Measurements from ENCODE around the gene ADGRL2.

Gene ADGRL2

GRCh38 chr1:81802457-81802706, 1.6 kb downstream of the ADGRL2 start:
- Mint-ChIP-seq H3K4me1 (peaks cover 18% of the 10 kb centered on the region), H3K27me3 (peaks cover 40% of the 10 kb centered on the region), H3K27ac (no peak overlapping the region), H3K9me3 (no peaks in the 10 kb centered on the region), H3K4me3 (peak overlapping the region; percentile 51), H3K36me3 (no peaks in the 10 kb centered on the region)
- no peak for ATAC-seq

GRCh38 chr1:81802707-81803430, 2.1 kb downstream of the ADGRL2 start:
- no peaks in the 10 kb centered on the region for H3K9me3 Mint-ChIP-seq
- peaks cover 18% of the 10 kb centered on the region for H3K4me1 Mint-ChIP-seq
- peak overlapping the region; percentile 51 for H3K4me3 Mint-ChIP-seq
- no peak overlapping the region for H3K27ac Mint-ChIP-seq
- ATAC-seq, result peak; percentile 31
- no peaks in the 10 kb centered on the region for H3K36me3 Mint-ChIP-seq
- H3K27me3 Mint-ChIP-seq, result peaks cover 40% of the 10 kb centered on the region

GRCh38 chr1:81803431-81804110, 2.8 kb downstream of the ADGRL2 start:
- H3K4me1 Mint-ChIP-seq, result peaks cover 18% of the 10 kb centered on the region
- H3K4me3 Mint-ChIP-seq, result no peak overlapping the region
- no peaks in the 10 kb centered on the region for H3K9me3 Mint-ChIP-seq
- H3K27ac Mint-ChIP-seq, result no peak overlapping the region
- H3K36me3 Mint-ChIP-seq, result no peaks in the 10 kb centered on the region
- H3K27me3 Mint-ChIP-seq, result peaks cover 40% of the 10 kb centered on the region
- ATAC-seq, result no peak

- no peak overlapping the region for H3K27ac Mint-ChIP-seq
- no peaks in the 10 kb centered on the region for H3K9me3 Mint-ChIP-seq
- H3K27me3 Mint-ChIP-seq, result peaks cover 40% of the 10 kb centered on the region
- no peaks in the 10 kb centered on the region for H3K36me3 Mint-ChIP-seq
- ATAC-seq, result no peak
- H3K4me1 Mint-ChIP-seq, result peaks cover 18% of the 10 kb centered on the region
- no peak overlapping the region for H3K4me3 Mint-ChIP-seq
Measured at GRCh38 chr1:81804312-81804711, 3.6 kb downstream of the ADGRL2 start.

- no peak overlapping the region for H3K27ac Mint-ChIP-seq
- H3K27me3 Mint-ChIP-seq, result peaks cover 30% of the 10 kb centered on the region
- H3K4me1 Mint-ChIP-seq, result peaks cover 12% of the 10 kb centered on the region
- ATAC-seq, result no peak
- no peaks in the 10 kb centered on the region for H3K9me3 Mint-ChIP-seq
- H3K36me3 Mint-ChIP-seq, result no peaks in the 10 kb centered on the region
- H3K4me3 Mint-ChIP-seq, result no peak overlapping the region
Measured at GRCh38 chr1:81805537-81806431, 5.0 kb downstream of the ADGRL2 start.

GRCh38 chr1:81806432-81806770, 5.7 kb downstream of the ADGRL2 start:
- ATAC-seq, result no peak
- Mint-ChIP-seq H3K27me3 (peaks cover 27% of the 10 kb centered on the region), H3K4me3 (no peak overlapping the region), H3K27ac (no peak overlapping the region), H3K36me3 (no peaks in the 10 kb centered on the region), H3K4me1 (peaks cover 12% of the 10 kb centered on the region), H3K9me3 (no peaks in the 10 kb centered on the region)

- H3K27me3 Mint-ChIP-seq, result peaks cover 9% of the 10 kb centered on the region
Measured at GRCh38 chr1:81808760-81809159, 8.0 kb downstream of the ADGRL2 start.

GRCh38 chr1:81809808-81810207, 9.1 kb downstream of the ADGRL2 start:
- H3K9me3 Mint-ChIP-seq, result no peaks in the 10 kb centered on the region
- no peaks in the 10 kb centered on the region for H3K36me3 Mint-ChIP-seq
- no peak overlapping the region for H3K4me3 Mint-ChIP-seq
- ATAC-seq, result no peak
- no peaks in the 10 kb centered on the region for H3K27me3 Mint-ChIP-seq
- H3K27ac Mint-ChIP-seq, result no peak overlapping the region
- H3K4me1 Mint-ChIP-seq, result no peaks in the 10 kb centered on the region

More at GRCh38 chr1:81808760-81809159, 8.0 kb downstream of the ADGRL2 start:
- Mint-ChIP-seq H3K27ac (no peak overlapping the region), H3K36me3 (no peaks in the 10 kb centered on the region), H3K4me3 (no peak overlapping the region), H3K9me3 (no peaks in the 10 kb centered on the region), H3K4me1 (peaks cover under 1% of the 10 kb centered on the region)
- ATAC-seq, result no peak

GRCh38 chr1:81811757-81812371, 11.1 kb downstream of the ADGRL2 start:
- Mint-ChIP-seq H3K36me3 (no peaks in the 10 kb centered on the region), H3K9me3 (no peaks in the 10 kb centered on the region), H3K27ac (no peak overlapping the region), H3K4me3 (no peak overlapping the region), H3K27me3 (no peaks in the 10 kb centered on the region), H3K4me1 (no peaks in the 10 kb centered on the region)
- ATAC-seq, result no peak

GRCh38 chr1:81812712-81813111, 12.0 kb downstream of the ADGRL2 start:
- Mint-ChIP-seq H3K9me3 (no peaks in the 10 kb centered on the region), H3K27ac (no peak overlapping the region), H3K36me3 (no peaks in the 10 kb centered on the region), H3K27me3 (no peaks in the 10 kb centered on the region), H3K4me3 (no peak overlapping the region), H3K4me1 (no peaks in the 10 kb centered on the region)
- no peak for ATAC-seq

- Mint-ChIP-seq H3K4me3 (no peak overlapping the region), H3K9me3 (no peaks in the 10 kb centered on the region), H3K27me3 (no peaks in the 10 kb centered on the region), H3K4me1 (no peaks in the 10 kb centered on the region), H3K36me3 (no peaks in the 10 kb centered on the region), H3K27ac (no peak overlapping the region)
- ATAC-seq, result no peak
Measured at GRCh38 chr1:81813691-81814090, 13.0 kb downstream of the ADGRL2 start.

- no peak overlapping the region for H3K27ac Mint-ChIP-seq
- no peaks in the 10 kb centered on the region for H3K27me3 Mint-ChIP-seq
- H3K4me1 Mint-ChIP-seq, result no peaks in the 10 kb centered on the region
- peaks cover 6% of the 10 kb centered on the region for H3K9me3 Mint-ChIP-seq
- no peak for ATAC-seq
- no peak overlapping the region for H3K4me3 Mint-ChIP-seq
- H3K36me3 Mint-ChIP-seq, result no peaks in the 10 kb centered on the region
Measured at GRCh38 chr1:81819613-81820012, 18.9 kb downstream of the ADGRL2 start.

- peaks cover 8% of the 10 kb centered on the region for H3K9me3 Mint-ChIP-seq
- no peaks in the 10 kb centered on the region for H3K36me3 Mint-ChIP-seq
- no peak for ATAC-seq
- H3K4me3 Mint-ChIP-seq, result no peak overlapping the region
- H3K27ac Mint-ChIP-seq, result no peak overlapping the region
- no peaks in the 10 kb centered on the region for H3K27me3 Mint-ChIP-seq
- H3K4me1 Mint-ChIP-seq, result no peaks in the 10 kb centered on the region
Measured at GRCh38 chr1:81820765-81821164, 20.0 kb downstream of the ADGRL2 start.

GRCh38 chr1:81823082-81823481, 22.3 kb downstream of the ADGRL2 start:
- Mint-ChIP-seq H3K4me1 (no peaks in the 10 kb centered on the region), H3K9me3 (peaks cover 8% of the 10 kb centered on the region), H3K27me3 (no peaks in the 10 kb centered on the region), H3K27ac (no peak overlapping the region), H3K4me3 (no peak overlapping the region), H3K36me3 (no peaks in the 10 kb centered on the region)
- ATAC-seq, result no peak

GRCh38 chr1:81824759-81825158, 24.0 kb downstream of the ADGRL2 start:
- ATAC-seq, result no peak
- Mint-ChIP-seq H3K4me3 (no peak overlapping the region), H3K36me3 (no peaks in the 10 kb centered on the region), H3K9me3 (peaks cover 6% of the 10 kb centered on the region), H3K4me1 (no peaks in the 10 kb centered on the region), H3K27ac (no peak overlapping the region), H3K27me3 (no peaks in the 10 kb centered on the region)
